Lower leg skin (tissue), 3 donors: Measurements from ENCODE around the gene DLST.

Experiments
- CTCF ChIP-seq, 3 donors: fragments of 450-650 bp; IDR thresholded peaks; one replicate each; pipeline ENCODE4 v1.5.1; 2016; ENCODE audit warnings: antibody characterized with exemption in 3 of 3, mild to moderate bottlenecking in 3 of 3, moderate library complexity in 2 of 3
- POLR2A ChIP-seq, 2 donors: fragments of 450-650 bp; IDR thresholded peaks; one replicate each; pipeline ENCODE4 v1.6.1; 2016 to 2017; ENCODE audit warnings: antibody characterized with exemption in 2 of 2, mild to moderate bottlenecking in 1 of 2, moderate library complexity in 1 of 2

GRCh38 chr14:74936731-74937130 lies 55.0 kb downstream of the DLST start:
- TF ChIP-seq CTCF (IDR thresholded peaks at IDR 0.05) (no peak), POLR2A (IDR thresholded peaks at IDR 0.05) (no peak)
